B cell (primary cell): ENCODE measurements around the gene ISG15. TPM values are rescaled to one million over a fixed set of nuclear protein-coding genes. Genes with fewer than 3 reads are reported as not detected.

Experiments used
- ATAC-seq: fragments of 200-7000 bp; cut with Tn5 transposase; one replicate; pipeline ENCODE4 v1.10.0; 2021; ENCODE audit warnings: low read depth, mild to moderate bottlenecking, moderate number of reproducible peaks, moderate library complexity
- CTCF ChIA-PET: fragments of 350-600 bp; sonication (Branson Sonifier 250); formaldehyde crosslinking; loops from one replicate; lab custom pipeline; 2021; ENCODE audit warnings: antibody characterized with exemption, inconsistent platforms; lab: Charles Lee
- POLR2A ChIA-PET: fragments of 350-600 bp; sonication (Branson Sonifier 250); formaldehyde crosslinking; loops from one replicate; lab custom pipeline; 2021; ENCODE audit warnings: antibody characterized with exemption; lab: Charles Lee
- DNase-seq: peaks from one replicate; pipeline ENCODE4 v3.0.0; 2013
- H2AFZ ChIP-seq: 2 replicates; pipeline ENCODE4 v1.6.1; 2012; ENCODE audit warnings: mild to moderate bottlenecking, low read depth, low read length; ENCODE audit not compliant: insufficient read depth, poor library complexity, severe bottlenecking
- H3K27ac ChIP-seq, 2 donors: 1 replicate in 1 of 2; 2 replicates in 1 of 2; pipeline ENCODE4 v1.5.1; 2012 to 2013; ENCODE audit warnings: low read length in 2 of 2, mild to moderate bottlenecking in 2 of 2, moderate library complexity in 1 of 2
- H3K27me3 ChIP-seq, 4 experiments: fragments of 200-600 bp in 1 of 4; sonication (generic) in 1 of 4; replicated peaks in 1 of 4; 1 replicate in 2 of 4; 2 replicates in 2 of 4; pipeline versions ENCODE4 v1.6.1 to v1.7.0; 2013 to 2016; ENCODE audit warnings: low read length in 3 of 4, mild to moderate bottlenecking in 2 of 4, mixed read lengths in 1 of 4, moderate library complexity in 1 of 4; ENCODE audit not compliant: insufficient read depth in 4 of 4, control insufficient read depth in 3 of 4; ENCODE audit errors: control extremely low read depth in 1 of 4
- H3K36me3 ChIP-seq, 2 experiments: replicated peaks in 1 of 2; 1 replicate in 1 of 2; 2 replicates in 1 of 2; pipeline versions ENCODE4 v1.6.1 to v1.7.1; 2013; ENCODE audit warnings: low read length in 1 of 2; ENCODE audit not compliant: insufficient read depth in 2 of 2, control insufficient read depth in 1 of 2; ENCODE audit errors: control extremely low read depth in 1 of 2, extremely low read depth in 1 of 2
- H3K4me1 ChIP-seq, 2 donors: fragments of 200-600 bp in 1 of 2; sonication (generic) in 1 of 2; 1 replicate in 1 of 2; 2 replicates in 1 of 2; pipeline versions ENCODE4 v1.5.1 to v1.6.1; 2013 to 2017; ENCODE audit warnings: low read length in 2 of 2; ENCODE audit not compliant: control insufficient read depth in 2 of 2, insufficient read depth in 2 of 2
- H3K4me2 ChIP-seq: replicated peaks from 2 replicates; pipeline ENCODE3; 2012; ENCODE audit warnings: mild to moderate bottlenecking, low read depth, low read length; ENCODE audit not compliant: poor library complexity, severe bottlenecking
- H3K4me3 ChIP-seq, 5 experiments: fragments of 200-600 bp in 1 of 5; sonication (generic) in 1 of 5; 1 replicate in 3 of 5; 2 replicates in 2 of 5; pipeline versions ENCODE4 v1.5.1 to v1.7.0; 2011 to 2016; ENCODE audit warnings: low read length in 4 of 5, mild to moderate bottlenecking in 4 of 5, low read depth in 2 of 5, control low read depth in 1 of 5, moderate library complexity in 1 of 5; ENCODE audit not compliant: insufficient read depth in 1 of 5; ENCODE audit errors: control extremely low read depth in 1 of 5, extremely low read depth in 1 of 5
- H3K79me2 ChIP-seq: fragments of 200-600 bp; sonication (generic); one replicate; pipeline ENCODE4 v1.6.0; 2016; ENCODE audit warnings: low read length; ENCODE audit not compliant: control insufficient read depth, insufficient read depth
- H3K9ac ChIP-seq: fragments of 200-600 bp; sonication (generic); 2 replicates; pipeline ENCODE4 v1.6.1; 2017; ENCODE audit warnings: mild to moderate bottlenecking, low read length, moderate library complexity
- H3K9me3 ChIP-seq, 3 donors: one replicate each; pipeline versions ENCODE4 v1.6.1 to v1.7.1; 2013; ENCODE audit warnings: low read length in 2 of 3; ENCODE audit not compliant: control insufficient read depth in 2 of 3, insufficient read depth in 1 of 3; ENCODE audit errors: control extremely low read depth in 1 of 3
- H4K20me1 ChIP-seq: 2 replicates; pipeline ENCODE4 v1.6.0; 2012; ENCODE audit warnings: mild to moderate bottlenecking, low read length; ENCODE audit not compliant: insufficient read depth, control insufficient read depth, poor library complexity, severe bottlenecking
- H3K27ac Mint-ChIP-seq: one replicate; pipeline ENCODE4 v1.8.0; 2021; ENCODE audit warnings: mixed read lengths
- H3K27me3 Mint-ChIP-seq: one replicate; pipeline ENCODE4 v1.8.0; 2021; ENCODE audit warnings: mixed read lengths
- H3K4me1 Mint-ChIP-seq: one replicate; pipeline ENCODE4 v1.8.0; 2021; ENCODE audit warnings: mixed read lengths
- H3K4me3 Mint-ChIP-seq: one replicate; pipeline ENCODE4 v1.8.0; 2021; ENCODE audit warnings: mixed read lengths
- H3K9me3 Mint-ChIP-seq: one replicate; pipeline ENCODE4 v1.8.0; 2022; ENCODE audit warnings: mixed read lengths; ENCODE audit not compliant: insufficient read depth
- EZH2 ChIP-seq: IDR thresholded peaks from 2 replicates; pipeline ENCODE4 v1.6.1; 2012; ENCODE audit warnings: borderline replicate concordance, low read depth, mild to moderate bottlenecking, moderate library complexity, low read length; ENCODE audit not compliant: insufficient read depth, poor library complexity, severe bottlenecking
- WGBS: methylation state at CpG from one replicate; pipeline ENCODE4 v1.1.5; 2013; ENCODE audit warnings: missing lambda C conversion rate; ENCODE audit not compliant: insufficient coverage; 5-methylcytosine and 5-hydroxymethylcytosine counted together
- intact Hi-C: fragments of 100-400 bp; cut with micrococcal nuclease; formaldehyde crosslinking; loops from one replicate; pipeline ENCODE4 v1.10.0; 2022
- polyA plus RNA-seq: library from polyadenylated mRNA; depleted of rRNA; stranded (reverse); fragments of >200 nt; gene quantifications from 2 replicates; pipeline ENCODE4 v1.2.3, GENCODE V29; 2012
- total RNA-seq, 2 donors: library from RNA; stranded (reverse); fragments of 120-200 nt in 1 of 2; gene quantifications; 1 replicate in 1 of 2; 2 replicates in 1 of 2; pipeline versions ENCODE4 v1.2.3 to v1.2.4, GENCODE V29; 2013 to 2022
- TF ChIP-seq, protein P1 (sequence below): fragments of 200-600 bp; IDR thresholded peaks from one replicate; pipeline ENCODE4 v1.8.0; 2022; ENCODE audit warnings: antibody characterized with exemption, mild to moderate bottlenecking

Gene ISG15
- total and polyA plus RNA-seq, 2 donors (not counting 1 experiment from before 2014, with no cell fraction given) = 28.3 to 91.4 TPM

DNA sequence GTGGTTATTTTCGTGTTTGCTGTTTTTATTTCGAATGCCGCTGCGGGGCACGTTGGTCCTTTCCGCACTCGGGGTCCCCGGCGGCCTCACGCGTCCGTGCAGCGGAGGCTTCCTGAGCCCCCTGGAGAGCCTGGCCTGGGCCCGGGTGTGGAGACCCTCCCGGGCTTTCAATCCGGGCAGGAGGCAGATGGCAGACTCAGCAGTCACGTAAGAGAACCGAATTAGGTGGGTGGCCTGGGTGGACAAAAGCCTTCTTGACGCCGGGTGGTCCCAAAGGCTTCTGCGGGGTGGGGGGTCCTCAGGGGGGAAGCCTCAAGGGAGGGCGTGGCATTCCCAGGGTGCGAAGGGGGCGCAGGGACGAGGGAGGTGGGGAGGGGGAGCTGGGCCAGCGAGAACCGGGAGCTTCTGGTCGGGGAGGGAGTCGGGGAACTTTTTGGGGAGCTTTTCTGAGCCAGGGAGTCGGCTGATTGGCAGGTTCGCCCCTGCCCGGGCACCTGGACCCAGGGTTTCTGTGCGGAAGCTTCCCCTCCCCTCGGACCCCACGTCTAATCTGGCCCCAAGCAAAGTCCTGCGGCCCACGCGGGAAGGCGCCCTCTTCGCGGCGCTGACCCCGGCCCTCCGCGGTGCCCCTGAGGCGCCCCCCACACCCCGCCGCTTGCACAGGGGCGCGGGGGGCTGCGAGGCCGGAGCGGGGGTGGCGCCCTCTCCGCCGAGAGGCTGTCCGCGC lies 12.1 kb upstream of the ISG15 start:
- H3K4me3 Mint-ChIP-seq = peak overlapping the region; percentile 83
- 4% methylated on average over 52 of the region's 58 CpGs for WGBS
- ChIA-PET POLR2A (no interaction called here), CTCF (interaction anchor here (1.0 to 2.3 kb wide), 5 partner anchors 12 to 95 kb away, joined by 4 to 14 read pairs (median 6); partner anchors contain the start of genes AGRN and ISG15)
- DNase-seq (no peak), ATAC-seq (no peak)
- H3K4me1 Mint-ChIP-seq = peaks cover 21% of the 10 kb centered on the region
- Histone ChIP-seq H3K4me2 (peak overlapping the region; percentile 99), H3K79me2 (no peaks in the 10 kb centered on the region), H3K4me1 (peaks cover 36 to 58% of the 10 kb centered on the region in 2 donors), H4K20me1 (no peaks in the 10 kb centered on the region), H3K4me3 (peak overlapping the region in 3 of 5 experiments; percentile 48 to 60 (median 54)), H3K36me3 (no peaks in the 10 kb centered on the region), H3K9me3 (peaks cover 0 to 22% (median 0%) of the 10 kb centered on the region in 3 donors), H3K27ac (no peak overlapping the region), H2AFZ (peak overlapping the region; percentile 68), H3K9ac (peak overlapping the region; percentile 70), H3K27me3 (peaks cover 0 to 79% (median 51%) of the 10 kb centered on the region in 4 experiments)
- peaks cover 25% of the 10 kb centered on the region for H3K27me3 Mint-ChIP-seq
- intact Hi-C loops = loop anchor here (2.0 kb wide), 1 partner anchor 18 kb away; no protein-coding TSS in a partner anchor
- H3K27ac Mint-ChIP-seq = no peak overlapping the region
- TF ChIP-seq, protein P1, sequence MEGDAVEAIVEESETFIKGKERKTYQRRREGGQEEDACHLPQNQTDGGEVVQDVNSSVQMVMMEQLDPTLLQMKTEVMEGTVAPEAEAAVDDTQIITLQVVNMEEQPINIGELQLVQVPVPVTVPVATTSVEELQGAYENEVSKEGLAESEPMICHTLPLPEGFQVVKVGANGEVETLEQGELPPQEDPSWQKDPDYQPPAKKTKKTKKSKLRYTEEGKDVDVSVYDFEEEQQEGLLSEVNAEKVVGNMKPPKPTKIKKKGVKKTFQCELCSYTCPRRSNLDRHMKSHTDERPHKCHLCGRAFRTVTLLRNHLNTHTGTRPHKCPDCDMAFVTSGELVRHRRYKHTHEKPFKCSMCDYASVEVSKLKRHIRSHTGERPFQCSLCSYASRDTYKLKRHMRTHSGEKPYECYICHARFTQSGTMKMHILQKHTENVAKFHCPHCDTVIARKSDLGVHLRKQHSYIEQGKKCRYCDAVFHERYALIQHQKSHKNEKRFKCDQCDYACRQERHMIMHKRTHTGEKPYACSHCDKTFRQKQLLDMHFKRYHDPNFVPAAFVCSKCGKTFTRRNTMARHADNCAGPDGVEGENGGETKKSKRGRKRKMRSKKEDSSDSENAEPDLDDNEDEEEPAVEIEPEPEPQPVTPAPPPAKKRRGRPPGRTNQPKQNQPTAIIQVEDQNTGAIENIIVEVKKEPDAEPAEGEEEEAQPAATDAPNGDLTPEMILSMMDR = no peak
- TF ChIP-seq EZH2 = peak; percentile 68
- no peaks in the 10 kb centered on the region for H3K9me3 Mint-ChIP-seq
